GM18870 (cell line): ENCODE measurements around the gene IL21.
"Not testable (repeated sequence)": the region's sequence is repeated elsewhere in the genome, so short reads cannot be mapped to it uniquely, and the experiment has no call there.

Experiments used
- ATAC-seq: cut with Tn5 transposase; IDR thresholded peaks from one replicate; pipeline ENCODE4 v1.9.1; 2021; ENCODE audit warnings: moderate library complexity; ENCODE audit not compliant: unreplicated experiment

Gene IL21

DNA sequence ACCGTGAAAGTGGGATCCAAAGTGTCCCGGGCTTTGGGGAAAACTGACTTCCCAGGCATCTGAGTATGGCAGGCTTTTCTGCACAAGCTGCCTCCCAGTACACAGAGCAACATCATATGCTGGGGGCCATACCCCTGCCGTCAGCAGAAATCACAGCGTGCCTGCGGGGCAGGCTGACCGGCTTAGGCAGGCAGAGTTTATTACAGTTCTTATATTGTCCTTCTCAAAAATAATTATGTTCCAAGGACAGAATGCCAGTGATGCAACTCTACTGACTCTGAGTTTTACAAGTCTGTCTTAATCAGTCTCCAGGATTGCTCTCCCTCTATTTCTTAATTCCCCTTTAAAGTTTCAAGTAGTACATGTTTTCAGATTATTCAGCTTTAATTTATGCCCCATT is 37.0 kb downstream of the IL21 start:
- ATAC-seq: no peak

GRCh38 chr4:122577808-122578781 is 42.8 kb downstream of the IL21 start:
- peak; percentile 66 for ATAC-seq

GRCh38 chr4:122577189-122577553 is 43.7 kb downstream of the IL21 start:
- ATAC-seq: no peak

GRCh38 chr4:122576261-122577188 is 44.3 kb downstream of the IL21 start:
- ATAC-seq: peak; percentile 55

DNA sequence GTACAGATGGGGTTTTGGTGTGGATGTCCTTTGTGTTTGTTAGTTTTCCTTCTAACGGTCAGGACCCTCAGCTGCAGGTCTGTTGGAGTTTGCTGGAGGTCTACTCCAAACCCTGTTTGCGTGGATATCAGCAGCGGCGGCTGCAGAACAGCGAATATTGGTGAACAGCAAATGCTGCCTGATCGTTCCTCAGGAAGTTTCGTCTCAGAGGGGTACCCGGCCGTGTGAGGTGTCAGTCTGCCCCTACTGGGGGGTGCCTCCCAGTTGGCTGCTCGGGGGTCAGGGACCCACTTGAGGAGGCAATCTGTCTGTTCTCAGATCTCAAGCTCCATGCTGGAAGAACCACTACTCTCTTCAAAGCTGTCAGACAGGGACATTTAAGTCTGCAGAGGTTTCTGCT is 46.5 kb downstream of the IL21 start:
- ATAC-seq: not testable (repeated sequence)

DNA sequence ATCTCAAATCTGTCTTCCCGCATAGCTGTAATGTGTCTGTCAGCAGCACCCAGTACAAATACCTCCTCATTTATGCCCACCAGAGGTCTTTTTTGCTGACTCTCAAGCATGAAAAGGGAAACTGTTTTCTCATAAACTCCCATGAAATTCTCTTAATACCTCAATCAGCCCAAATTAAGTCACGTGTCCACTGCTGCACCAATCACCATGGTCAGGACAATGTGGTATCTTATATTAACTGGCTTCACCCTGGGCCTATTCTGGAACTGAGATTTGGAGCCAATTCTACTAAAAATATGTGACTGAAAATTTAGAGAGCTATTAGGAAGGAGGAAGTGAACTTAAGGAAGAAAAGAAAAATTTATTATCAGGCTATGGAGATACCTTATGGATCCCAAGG is 58.4 kb downstream of the IL21 start:
- ATAC-seq: no peak
